HG03097 (cell line): ENCODE results near the gene SPECC1.
A peak's percentile ranks its signal among the peaks of the same experiment; 100 is the strongest.

Experiments used
- ATAC-seq: cut with Tn5 transposase; IDR thresholded peaks from one replicate; pipeline ENCODE4 v1.9.1; 2021; ENCODE audit not compliant: unreplicated experiment, low FRiP score

Gene SPECC1

GRCh38 chr17:20121359-20122253 is 112.4 kb downstream of the SPECC1 start:
- no peak for ATAC-seq

DNA sequence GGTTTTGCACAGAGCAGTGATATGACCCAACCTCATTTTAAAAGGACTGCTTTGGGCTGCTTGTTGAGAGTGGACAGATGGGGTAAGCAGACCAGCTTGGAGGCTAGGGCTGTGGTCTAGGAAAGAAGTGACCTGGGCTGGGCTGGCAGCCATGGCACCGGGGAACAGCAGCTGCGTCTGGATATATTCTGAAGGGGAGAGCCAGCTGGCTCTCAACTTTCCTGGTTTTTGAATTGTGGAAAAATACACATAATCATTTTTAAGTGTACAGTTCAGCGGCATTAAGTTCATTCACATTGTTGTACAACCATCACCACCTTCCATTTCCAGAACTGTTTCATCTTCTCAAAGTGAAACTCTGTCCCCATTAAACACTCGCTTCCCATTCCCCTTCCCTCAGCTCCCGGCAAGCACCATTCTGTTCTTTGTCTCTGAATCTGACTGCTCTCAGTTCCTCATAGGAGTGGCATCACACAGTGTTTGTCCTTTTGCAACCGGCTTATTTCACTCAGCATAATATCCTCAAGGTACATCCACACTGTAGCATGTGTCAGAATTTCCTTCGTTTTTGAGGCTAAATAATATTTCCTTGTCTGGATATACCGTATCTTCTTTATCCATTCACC is 113.2 kb downstream of the SPECC1 start:
- ATAC-seq, result no peak

GRCh38 chr17:20123209-20123608 is 114.0 kb downstream of the SPECC1 start:
- ATAC-seq, result no peak

GRCh38 chr17:20125724-20126123 is 116.6 kb downstream of the SPECC1 start:
- no peak for ATAC-seq

GRCh38 chr17:20127360-20128035 is 118.3 kb downstream of the SPECC1 start:
- no peak for ATAC-seq

- no peak for ATAC-seq
Measured at GRCh38 chr17:20128036-20128667, 119.0 kb downstream of the SPECC1 start.

GRCh38 chr17:20133517-20133916 is 124.4 kb downstream of the SPECC1 start:
- ATAC-seq, result no peak

DNA sequence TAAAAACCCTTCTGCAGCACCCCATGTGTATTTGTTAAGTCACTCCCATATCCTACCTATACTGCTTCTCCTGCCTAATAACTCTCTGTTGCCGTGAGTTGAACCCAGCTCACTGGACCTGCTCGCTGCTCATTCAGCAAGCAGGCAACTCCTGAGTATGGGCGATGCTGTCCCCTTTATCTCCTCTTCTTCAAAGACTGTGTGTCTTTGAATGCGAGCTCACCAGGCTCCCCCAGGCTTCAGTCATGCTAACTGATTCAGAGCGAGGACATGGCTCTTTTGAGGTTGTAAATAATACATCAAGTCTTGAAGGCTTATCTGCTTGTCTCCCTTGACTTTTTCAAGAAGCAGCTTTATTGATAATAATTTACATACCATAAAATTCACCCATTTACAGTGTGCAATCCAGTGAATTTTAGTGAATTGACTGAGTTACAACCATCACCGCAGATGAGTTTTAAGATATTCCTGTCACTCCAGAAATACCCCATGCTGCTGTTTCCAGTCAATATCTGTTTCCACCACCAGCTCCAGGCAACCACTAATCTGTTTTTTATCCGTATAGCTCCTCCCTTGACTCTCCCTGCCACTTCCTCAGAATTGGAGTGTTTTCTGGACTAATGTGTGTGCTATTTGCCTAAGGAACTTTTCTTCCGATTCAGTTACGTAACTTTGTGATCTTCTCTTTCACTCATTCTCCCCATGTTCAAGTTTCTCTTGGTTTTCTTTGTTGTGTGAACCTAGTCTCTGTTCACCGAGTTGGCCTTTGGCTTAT is 132.2 kb downstream of the SPECC1 start:
- no peak for ATAC-seq

DNA sequence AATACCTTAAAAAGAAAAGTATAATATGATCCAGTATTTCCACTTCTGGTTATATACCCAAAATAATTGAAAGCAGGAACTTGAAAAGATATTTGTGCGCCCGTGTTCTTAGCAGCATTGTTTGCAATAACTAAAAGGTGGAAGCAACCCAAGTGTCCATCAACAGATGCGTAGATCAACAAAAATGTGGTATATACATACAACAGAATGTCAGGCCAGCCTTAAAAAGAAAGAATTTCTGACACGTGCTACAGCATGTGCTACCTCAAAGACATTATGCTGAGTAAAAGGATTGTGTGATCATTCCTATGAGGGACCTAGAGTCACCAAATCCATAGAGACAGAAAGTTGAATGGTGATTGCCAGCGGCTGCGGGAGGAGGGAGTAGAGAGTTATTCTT is 133.1 kb downstream of the SPECC1 start:
- ATAC-seq, result no peak

DNA sequence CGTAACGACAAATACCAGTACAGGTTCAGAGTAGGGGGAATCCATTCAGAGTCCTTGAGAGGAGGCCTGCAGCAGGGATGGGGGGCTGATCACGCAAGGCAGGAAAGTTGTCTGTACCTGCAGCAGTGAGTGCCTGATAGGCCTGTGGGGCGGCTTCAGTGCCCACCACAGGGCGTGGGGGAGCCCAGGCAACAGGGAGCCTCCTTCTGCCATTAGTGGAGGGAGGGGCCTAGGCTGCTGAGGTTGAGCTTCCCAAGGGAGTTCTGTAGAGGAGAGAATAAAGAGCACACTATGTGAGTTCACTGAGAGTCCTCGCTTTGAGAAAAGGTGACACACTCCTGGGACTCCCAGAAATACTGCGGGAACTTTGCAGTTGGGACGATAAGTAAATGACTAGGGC is 134.6 kb downstream of the SPECC1 start:
- ATAC-seq, result no peak

- no peak for ATAC-seq
Measured at GRCh38 chr17:20145567-20145966, 136.4 kb downstream of the SPECC1 start.

- ATAC-seq, result no peak
Measured at GRCh38 chr17:20149251-20149650, 140.1 kb downstream of the SPECC1 start.

- no peak for ATAC-seq
Measured at GRCh38 chr17:20151174-20151573, 142.0 kb downstream of the SPECC1 start.

GRCh38 chr17:20153231-20153630 is 144.1 kb downstream of the SPECC1 start:
- ATAC-seq, result no peak

DNA sequence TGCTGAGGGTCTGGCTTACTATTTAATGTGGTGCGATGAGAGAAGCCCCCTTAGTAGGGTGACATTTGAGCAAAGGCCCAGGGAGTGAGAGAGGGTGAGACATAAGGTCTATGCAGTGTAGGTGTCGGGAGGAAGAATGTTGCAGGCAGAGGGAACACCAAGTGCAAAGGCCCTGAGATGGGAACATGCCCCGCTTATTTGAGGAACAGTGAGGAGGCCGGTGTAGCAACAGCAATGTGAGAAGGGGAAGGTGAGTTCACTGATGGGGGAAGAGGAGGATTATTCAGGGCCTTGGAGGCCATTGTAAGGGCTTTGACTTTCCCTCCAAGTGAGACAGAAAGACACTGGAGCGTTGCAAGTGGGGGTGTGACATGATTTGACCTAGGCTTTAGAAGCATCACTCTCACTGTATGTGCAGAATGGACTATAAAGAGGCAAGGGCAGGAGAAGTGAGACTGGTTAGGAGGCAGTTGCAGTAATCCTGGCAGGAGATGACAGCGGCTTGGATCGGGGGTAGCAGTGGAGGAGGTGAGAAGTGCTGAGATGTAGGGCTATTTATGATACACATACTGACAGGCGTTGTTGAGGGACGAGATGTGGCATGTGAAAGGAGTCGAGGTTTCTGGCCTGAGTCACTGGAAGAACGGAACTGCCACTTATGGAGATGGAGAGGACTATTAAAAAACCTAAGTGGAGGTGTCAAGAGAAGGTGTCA is 145.3 kb downstream of the SPECC1 start:
- ATAC-seq, result no peak

DNA sequence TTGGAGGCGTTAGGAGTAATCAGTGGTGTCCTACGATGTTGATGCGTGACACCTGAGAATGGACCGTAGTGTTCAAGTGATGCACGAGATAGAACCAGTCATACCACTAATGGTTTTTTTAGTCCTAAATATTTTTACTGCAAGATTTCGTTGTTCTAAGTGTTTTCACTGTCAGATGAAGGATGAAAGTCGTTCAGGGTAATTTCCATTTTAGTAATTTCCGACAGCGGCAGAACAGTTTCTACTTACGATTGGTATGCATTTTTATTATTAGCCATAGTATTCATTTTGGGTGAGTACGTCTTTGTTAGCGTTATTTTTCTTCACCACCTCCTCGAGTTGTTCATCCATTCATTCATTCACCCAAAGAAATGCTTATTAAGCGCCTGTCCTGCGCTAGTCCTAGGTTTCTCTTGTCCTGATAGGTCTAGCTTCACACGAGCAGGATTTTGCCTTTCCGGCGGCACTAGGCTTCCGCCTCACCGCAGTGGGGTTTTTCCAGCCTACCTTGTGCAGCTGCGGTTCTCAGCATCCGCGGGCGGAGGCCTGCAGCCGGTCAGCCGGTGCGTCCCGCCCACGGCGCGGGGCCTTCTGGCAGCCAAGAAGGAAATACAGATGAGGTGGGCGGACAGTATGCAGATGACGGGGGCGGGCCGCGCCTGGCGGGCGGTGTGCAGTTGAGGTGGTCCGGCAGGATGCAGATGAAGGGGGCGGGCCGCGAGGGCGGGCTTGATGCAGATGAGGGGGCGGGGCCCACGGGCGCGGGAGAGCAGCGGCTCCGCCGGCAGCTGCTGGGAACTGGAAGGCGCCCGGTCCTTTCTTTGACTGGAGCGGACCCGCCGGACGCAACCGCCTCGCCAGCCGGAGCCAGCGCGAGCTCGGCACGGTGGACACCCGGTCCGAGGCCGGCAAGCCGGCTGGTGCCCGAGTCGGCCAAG is 146.4 kb downstream of the SPECC1 start:
- peak; percentile 92 for ATAC-seq

DNA sequence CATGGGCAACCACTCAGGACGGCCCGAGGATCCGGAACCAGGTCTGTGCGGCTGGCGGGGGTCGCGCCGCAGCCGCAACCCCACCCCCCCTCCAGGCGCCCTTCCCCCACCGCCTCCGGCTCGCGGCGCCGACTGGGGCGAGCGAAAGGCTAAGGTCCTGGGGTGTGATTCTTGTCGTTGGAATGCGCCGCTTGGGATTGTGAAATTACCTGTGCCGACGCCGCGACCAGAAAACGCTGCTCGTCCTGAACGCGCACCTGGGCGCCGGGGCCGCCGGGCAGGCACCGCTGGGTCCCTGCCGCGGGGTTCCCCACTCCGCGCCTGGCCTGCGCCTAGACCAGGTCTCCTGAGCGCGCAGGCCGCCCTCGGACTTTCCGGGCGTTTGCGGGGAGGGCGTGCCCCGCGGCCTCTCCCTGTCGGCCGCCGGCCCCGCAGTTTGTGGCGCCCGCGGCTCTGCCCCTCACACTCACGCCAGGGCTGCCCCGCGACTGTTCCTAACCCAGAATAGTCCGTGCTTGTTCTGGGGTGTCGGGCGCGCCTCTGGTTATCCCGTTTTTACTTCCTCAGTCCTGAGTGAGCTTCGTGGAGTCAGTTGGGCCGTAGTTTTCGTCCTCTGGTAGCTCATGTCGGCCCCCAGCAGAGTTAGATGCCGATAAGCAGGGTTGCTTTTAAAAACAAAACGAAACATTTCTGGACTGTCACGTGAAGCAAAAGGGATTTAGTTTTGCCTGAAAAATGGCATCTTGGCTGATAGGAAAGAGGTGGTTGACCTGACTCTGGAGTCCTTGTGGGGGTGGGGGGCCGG is 147.2 kb downstream of the SPECC1 start:
- ATAC-seq, result no peak

DNA sequence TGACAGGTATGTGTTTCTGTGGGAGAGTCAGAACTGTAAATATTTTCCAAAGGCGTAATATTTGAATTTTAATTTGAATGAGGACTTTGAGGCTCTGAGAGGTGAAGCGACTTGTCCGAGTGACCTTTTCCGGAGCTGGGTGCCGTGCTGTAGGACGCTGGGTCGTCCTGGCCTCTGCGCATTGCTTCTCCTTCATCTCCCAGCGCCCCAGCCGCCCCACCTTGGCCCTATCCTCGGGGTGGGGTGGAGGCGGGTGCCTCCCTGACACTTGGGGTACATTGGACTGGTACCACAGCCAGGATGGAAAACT is 147.8 kb downstream of the SPECC1 start:
- ATAC-seq, result no peak
